ENCODE results near the gene GRID2.

- TF ChIP-seq HDAC2 (IDR thresholded peaks at IDR 0.05) (no peak), SRF (IDR thresholded peaks at IDR 0.05; ENCODE audit: low read depth in 2 of 2, low read length in 2 of 2) (no peak)
Measured at GRCh38 chr4:93466446-93466845, 1162.7 kb downstream of the GRID2 start.

Data from GM12878 (cell line).